Keratinocyte (primary cell): ENCODE results near the gene ABHD16A.

Experiments used
- CTCF ChIP-seq, 3 experiments: IDR thresholded peaks in 1 of 3; conservative IDR thresholded peaks in 1 of 3; optimal IDR thresholded peaks in 1 of 3; 2 replicates in 2 of 3; 3 replicates in 1 of 3; pipeline versions ENCODE3 to v1.5.1; 2011; ENCODE audit warnings: low read length in 3 of 3, mild to moderate bottlenecking in 3 of 3, moderate library complexity in 2 of 3, control low read depth in 1 of 3, inconsistent platforms in 1 of 3; ENCODE audit not compliant: insufficient read depth in 2 of 3; ENCODE audit errors: extremely low read depth in 1 of 3
- EZH2 ChIP-seq: IDR thresholded peaks from one replicate; pipeline ENCODE4 v1.6.1; 2012; ENCODE audit warnings: inconsistent platforms, mild to moderate bottlenecking, low read length, moderate library complexity

- TF ChIP-seq CTCF (optimal IDR thresholded peaks at IDR 0.05 in 1 of 3, IDR thresholded peaks at IDR 0.05 in 1 of 3, conservative IDR thresholded peaks at IDR 0.05 in 1 of 3; ENCODE audit: extremely low read depth in 1 of 3, insufficient read depth in 2 of 3, low read length in 3 of 3) (no peak), EZH2 (no peak)
Measured at GRCh38 chr6:31736021-31736767, 33.1 kb upstream of the ABHD16A start, which contains the start of gene CLIC1.
